Retina (tissue), 1 donor: ENCODE measurements around the gene ATP8A1.
"Not testable (repeated sequence)": the region's sequence is repeated elsewhere in the genome, so short reads cannot be mapped to it uniquely, and the experiment has no call there.

Experiments
- DNase-seq: peaks from one replicate; pipeline ENCODE4 v3.0.0-alpha.2; 2016

The ATP8A1 gene

DNA sequence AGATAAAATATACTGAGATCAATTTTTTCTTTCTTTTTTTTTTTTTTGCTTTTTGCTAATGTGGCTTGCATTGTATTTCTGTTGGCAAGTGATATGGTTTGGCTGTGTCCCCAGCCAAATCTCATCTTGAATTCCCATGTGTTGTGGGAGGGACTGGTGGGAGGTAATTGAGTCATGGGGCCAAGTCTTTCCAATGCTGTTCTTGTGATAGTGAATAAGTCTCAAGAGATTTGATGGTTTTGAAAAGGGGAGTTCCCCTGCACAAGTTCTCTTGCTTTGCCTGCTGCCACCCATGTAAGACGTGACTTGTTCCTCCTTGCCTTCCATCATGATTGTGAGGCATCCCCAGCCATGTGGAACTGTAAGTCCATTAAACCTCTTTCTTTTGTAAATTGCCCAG is 195.7 kb downstream of the ATP8A1 start:
- DNase-seq = not testable (repeated sequence)

DNA sequence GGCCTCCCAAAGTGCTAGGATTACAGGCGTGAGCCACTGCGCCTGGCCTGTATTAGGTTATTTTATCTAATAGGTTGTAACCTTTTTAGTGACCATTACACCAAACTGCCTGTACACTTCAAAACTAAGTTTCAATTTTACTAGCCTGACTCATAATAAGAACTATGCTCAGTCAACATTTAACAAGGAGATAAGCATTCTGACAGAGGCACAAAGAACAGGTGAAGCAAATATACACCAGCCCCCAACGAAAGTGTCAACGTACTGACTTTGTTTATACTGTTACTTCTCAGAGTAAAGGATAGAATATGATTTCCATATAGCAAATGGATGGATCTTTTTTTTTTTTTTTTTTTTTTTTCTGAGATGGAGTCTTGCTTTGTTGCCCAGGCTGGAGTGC is 196.9 kb downstream of the ATP8A1 start:
- DNase-seq = no peak

GRCh38 chr4:42458657-42459056 is 198.2 kb downstream of the ATP8A1 start:
- DNase-seq = no peak

DNA sequence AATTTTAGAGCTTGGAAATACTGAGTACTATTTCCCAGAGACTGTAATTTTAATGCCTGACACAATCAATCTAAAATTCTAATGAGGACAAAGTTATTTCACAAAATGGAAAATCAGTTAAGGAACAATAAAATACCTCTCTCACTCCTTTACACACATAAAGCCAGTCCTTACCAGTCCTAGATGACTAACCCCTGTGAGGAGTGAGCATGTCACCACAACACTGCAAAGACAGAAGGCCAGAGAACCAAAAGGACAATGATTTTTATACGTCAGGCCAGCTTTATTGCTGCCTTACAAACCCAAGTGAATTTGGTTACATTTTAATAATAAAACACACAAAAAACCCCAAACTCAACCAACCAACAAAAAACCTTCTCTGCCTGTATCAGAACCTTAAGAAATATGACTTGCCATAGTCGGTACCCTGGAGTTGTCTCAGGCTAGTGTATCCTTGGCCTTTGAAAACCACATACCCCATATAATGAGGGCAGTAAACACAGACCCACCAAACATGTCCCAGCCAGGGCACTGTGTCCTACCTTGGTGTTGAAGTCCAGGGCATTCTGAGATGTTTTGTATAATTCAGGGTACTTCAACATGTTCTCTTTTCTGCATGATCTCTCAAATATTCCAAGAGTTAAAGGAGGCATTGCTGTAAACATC is 202.0 kb downstream of the ATP8A1 start:
- no peak for DNase-seq

DNA sequence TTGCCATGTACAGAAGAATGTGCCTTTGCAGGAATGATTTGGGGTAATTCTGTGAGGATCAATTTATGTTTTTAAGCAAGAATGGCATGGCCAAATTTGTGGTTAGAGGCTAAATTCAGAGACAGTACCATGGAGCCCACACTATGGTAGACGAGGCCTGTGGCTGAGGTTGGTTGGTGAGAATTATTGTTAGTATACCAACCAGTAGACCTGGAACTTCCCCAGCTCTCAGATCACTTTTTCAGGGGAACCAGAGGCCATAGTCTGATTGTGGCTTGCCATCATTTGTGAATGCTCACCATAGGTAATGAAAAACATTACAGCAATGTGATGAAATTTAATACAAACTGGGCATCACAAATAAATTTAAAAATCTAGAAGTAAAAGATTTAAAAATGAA is 203.3 kb downstream of the ATP8A1 start:
- DNase-seq = no peak

DNA sequence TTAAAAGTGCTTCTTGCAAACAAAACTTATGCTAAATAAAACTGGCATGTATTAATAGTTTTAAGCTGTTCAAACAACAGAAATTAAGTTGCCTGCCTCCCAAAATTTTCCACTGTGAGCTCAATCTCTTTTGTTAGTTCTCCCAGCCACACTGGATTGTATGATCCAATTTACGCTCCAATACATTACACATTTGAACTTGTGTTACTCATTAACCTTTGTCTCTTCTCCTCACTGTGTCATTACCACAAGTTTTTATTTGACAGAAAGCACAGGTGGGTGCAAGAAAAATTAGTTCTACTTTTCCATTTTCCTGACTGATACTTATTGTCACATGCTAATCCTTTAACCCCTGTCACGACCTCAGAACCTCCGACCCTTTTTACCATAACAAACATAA is 204.1 kb downstream of the ATP8A1 start:
- peak; percentile 20 for DNase-seq

GRCh38 chr4:42446823-42447222 is 210.1 kb downstream of the ATP8A1 start:
- DNase-seq = no peak

DNA sequence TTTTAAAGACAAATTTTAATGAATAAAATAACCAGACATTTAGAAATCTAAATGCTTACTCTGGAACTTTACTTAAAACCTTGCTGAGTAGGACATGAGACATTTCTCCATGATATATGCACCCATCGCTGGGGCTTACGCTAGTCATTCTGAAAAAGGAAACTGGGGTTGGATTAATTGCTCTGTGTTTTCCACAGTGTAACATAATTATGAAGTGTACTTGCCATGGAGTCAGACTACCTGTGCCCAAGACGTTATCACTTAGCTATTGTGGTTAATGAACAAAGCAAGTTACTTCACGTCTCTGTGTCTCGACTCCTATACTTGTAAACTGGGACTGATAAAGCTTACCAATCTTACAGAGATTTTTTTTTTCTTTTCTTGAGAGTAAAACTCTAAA is 211.9 kb downstream of the ATP8A1 start:
- DNase-seq = no peak

DNA sequence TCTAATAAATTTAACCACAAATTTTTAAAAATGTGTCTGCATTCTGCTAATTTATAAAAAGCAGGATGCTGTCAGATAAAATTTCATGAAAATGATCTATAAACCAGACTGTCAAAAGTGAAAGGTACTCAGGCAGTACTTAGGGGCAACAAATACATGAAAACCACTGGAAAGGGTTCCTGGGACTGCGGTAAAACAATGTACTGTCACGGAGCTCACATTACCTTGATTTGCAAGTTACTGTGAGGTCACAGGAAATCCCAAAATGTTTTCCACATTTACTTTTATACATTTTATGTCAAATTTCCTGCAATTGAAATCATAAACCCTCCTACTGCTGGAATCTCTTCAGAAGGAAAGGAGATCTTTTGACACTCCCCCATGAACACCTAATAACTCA is 214.3 kb downstream of the ATP8A1 start:
- no peak for DNase-seq

DNA sequence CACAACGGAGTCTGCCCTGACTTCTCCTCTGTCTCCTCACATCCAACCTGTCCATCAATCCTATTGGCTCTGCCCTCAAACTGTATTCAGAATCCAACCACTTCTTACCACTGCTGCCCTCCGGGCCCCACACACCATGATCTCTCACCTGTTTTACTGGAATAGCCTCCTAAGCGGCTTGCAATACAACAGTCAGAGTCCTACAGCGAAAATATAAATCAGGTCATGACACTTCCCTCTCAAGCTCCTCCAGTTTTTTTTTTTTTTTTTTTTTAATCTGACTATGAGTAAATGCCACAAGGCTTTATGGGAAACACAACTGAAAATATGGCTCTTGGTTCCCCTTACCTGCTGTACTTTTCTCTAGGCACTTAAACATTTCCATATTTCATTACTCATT is 216.8 kb downstream of the ATP8A1 start:
- DNase-seq = no peak

GRCh38 chr4:42436928-42437565 is 219.9 kb downstream of the ATP8A1 start:
- no peak for DNase-seq

DNA sequence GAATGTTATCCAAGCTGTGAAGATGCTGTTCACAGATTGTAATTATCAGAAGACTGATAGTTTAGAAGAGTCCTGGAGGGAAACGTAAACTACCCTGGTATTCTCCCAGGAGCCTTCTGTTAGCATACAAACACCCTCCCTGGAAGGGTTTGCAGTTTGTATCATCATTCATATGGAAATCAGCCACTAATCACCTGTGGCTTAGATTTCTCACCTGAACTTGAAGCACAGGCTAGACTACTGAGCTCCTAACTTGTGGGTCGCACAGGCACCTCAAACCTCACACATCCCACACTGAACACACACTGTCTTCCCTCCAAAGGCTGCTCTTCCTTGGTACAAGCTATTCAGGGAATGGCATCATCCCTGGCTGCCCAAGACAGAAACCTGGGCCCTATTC is 228.9 kb downstream of the ATP8A1 start:
- no peak for DNase-seq

DNA sequence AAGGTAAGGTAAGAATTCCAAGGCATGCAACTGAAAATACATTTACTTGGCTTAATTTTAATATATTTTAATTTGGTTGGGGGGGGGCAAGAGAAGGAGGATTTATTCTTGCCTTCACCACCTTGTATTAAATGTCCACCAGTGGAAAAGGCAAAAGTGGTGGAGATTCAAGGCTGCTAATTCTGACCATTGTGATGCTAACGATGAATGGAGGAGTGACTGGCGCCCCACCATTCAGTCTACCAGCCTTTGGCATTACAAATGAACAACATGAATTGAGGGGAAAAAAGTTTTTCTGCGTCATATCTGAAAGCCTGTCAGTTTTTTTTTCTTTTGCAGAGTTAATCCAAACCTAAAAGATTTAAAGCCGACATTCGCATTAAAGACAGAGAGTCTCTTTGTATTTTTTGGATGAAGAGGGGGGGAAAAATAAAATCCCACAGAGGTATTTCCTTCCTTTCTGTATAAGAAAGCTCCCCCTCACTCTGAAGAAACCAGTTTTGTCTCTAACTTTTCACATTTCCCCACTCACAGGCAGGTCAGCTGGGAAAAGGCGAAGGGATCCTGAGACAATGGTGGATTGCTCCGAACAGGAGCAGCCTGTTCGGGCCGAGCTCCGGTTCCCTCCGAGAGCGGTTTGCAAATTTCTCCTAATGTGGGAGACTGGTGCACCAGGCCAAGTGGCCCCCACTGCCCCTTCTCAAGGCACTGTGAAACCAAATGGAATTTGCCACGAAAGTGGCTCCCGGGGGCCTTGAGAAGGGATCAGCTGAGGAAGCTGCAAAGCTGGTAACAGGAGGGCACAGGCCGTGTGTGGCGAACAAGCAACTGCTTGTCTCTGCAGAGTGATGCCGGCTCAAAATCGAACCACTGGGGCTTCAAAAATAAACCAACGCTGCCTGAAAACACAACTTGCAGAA is 231.5 kb downstream of the ATP8A1 start:
- no peak for DNase-seq

DNA sequence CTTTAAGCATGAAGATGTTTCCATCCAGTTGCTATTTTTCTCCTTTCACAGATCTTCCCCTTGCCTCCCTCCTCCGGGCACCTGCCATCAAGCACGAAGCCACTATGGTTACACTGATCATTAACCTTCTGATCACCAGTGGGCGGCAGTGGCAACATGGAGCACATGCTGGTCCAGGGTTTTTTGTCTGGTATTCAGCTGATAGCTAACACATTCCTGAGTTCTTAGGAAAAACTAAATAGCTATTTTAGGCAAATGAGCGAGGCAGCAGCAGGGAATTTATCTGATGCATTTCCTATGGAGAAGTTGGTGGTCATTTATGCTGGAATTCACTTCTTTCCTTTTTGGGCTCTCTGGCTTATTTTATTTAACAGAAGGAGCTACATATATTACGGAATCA is 236.8 kb downstream of the ATP8A1 start:
- DNase-seq = no peak

DNA sequence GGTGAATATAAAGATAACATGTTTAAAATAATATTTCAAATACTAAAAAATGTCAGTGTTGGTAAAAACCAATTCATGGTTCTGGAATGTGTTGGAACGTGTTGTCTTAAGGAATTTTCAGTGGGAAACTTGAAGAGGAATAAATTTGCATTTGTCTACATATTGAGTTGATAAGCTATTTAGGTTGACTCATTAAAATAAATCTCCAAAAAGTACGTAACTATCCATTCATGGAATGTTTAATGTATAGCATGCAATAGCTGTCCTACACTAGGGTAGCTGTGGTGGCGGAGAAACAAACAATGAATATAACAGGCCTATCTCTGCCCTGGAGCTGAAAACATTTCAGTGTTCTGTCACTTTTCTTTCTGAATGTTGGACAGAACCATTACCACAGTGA is 239.4 kb downstream of the ATP8A1 start:
- no peak for DNase-seq

GRCh38 chr4:42416017-42416416 is 240.9 kb downstream of the ATP8A1 start:
- no peak for DNase-seq

GRCh38 chr4:42415281-42415680 is 241.6 kb downstream of the ATP8A1 start:
- no peak for DNase-seq

DNA sequence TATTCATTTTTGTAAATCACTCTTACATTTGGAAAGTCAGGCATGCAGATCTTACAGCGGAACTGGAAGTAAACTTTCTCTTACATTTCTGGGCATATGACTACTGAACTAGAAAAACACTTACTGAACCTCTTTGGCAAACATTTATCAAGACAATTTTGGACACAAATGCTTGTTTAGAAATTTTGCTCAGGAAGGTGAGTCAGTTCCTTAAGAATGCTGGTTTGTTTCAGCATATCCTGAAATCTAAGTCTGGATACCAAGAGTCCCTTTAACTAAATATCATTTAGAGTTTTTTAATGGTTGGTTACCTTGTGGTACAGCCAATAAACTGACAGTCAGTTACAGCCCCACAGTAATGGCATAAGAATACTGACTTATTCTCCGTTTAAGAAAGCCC is 244.7 kb downstream of the ATP8A1 start:
- DNase-seq = no peak

GRCh38 chr4:42411803-42412202 is 245.1 kb downstream of the ATP8A1 start:
- DNase-seq = no peak

- DNase-seq = no peak
Measured at GRCh38 chr4:42410446-42410845, 246.5 kb downstream of the ATP8A1 start.

- no peak for DNase-seq
Measured at GRCh38 chr4:42404001-42404400, 252.9 kb downstream of the ATP8A1 start.

- DNase-seq = no peak
Measured at GRCh38 chr4:42401171-42401570, 255.7 kb downstream of the ATP8A1 start.

- no peak for DNase-seq
Measured at GRCh38 chr4:42399393-42399792, 257.5 kb downstream of the ATP8A1 start.

DNA sequence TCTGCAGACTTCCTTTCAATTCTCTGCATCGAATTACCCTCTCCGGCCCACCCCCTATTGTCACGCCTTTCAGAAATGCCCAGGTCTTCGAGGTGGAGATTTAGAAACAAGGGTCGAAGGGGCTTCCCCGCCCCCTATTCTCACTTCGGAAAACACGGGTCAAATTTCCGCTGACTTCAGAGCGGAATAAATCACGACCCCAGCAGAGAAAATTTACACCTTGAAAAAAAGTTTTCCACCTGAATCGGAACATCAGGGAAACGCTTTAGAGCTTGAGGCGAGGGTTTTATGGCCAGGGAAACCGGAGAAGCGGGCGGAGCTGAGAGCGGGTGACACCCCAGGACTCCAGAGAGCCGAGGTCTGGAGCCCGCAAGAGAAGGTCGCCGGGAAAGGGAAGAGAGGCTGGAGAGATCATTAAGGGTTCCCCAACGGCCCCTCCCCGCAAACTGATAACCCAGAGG is 258.0 kb downstream of the ATP8A1 start:
- peak; percentile 56 for DNase-seq
